ENCODE measurements around the gene SCFD2.

- no peak for TF ChIP-seq CTCF (IDR thresholded peaks at IDR 0.05; ENCODE audit: low read length)
- no peak for TF ChIP-seq EZH2 (IDR thresholded peaks at IDR 0.05; ENCODE audit: borderline replicate concordance, low read length)
These were observed 541.0 kb downstream of the SCFD2 start for GRCh38 chr4:52824603-52825459.
